ENCODE data around the gene TRIM4. TPM values are rescaled to one million over a fixed set of nuclear protein-coding genes. Genes with fewer than 3 reads are reported as not detected.

TRIM4 gene
- total RNA-seq, 1 experiment from 2014 or later, result 6.9 TPM

- peaks cover 11 to 17% of the 10 kb centered on the region in 2 experiments for H3K4me1 Mint-ChIP-seq
- H3K27me3 Mint-ChIP-seq (ENCODE audit: low read depth), result peaks cover 4% of the 10 kb centered on the region; the same call in 1 of the 2 replicates
- H3K36me3 Mint-ChIP-seq (ENCODE audit: insufficient read depth in 1 of 3, low read depth in 3 of 3), result peaks cover 18 to 42% (median 29%) of the 10 kb centered on the region in 3 experiments
- H2AFZ ChIP-seq (ENCODE audit: low read length), result no peak overlapping the region
- no peak overlapping the region for H3K23ac ChIP-seq (ENCODE audit: insufficient read length, low read depth, low read length)
- no peak overlapping the region for H2AK5ac ChIP-seq (ENCODE audit: insufficient read length, low read length)
- H3K4ac ChIP-seq (ENCODE audit: low read depth, low read length), result no peak overlapping the region
- H2BK12ac ChIP-seq (ENCODE audit: insufficient read length, low read depth, low read length), result no peak overlapping the region
- no peaks in the 10 kb centered on the region for H3K27me3 ChIP-seq (ENCODE audit: insufficient read depth, low read length)
- H3K9ac ChIP-seq (ENCODE audit: extremely low read depth, insufficient read length, low read length), result no peak overlapping the region
- H4K91ac ChIP-seq (ENCODE audit: insufficient read length, low read depth, low read length), result no peak overlapping the region
- TF ChIP-seq CTCF (conservative IDR thresholded peaks at IDR 0.05), result peak; percentile 55
- H2BK5ac ChIP-seq (ENCODE audit: insufficient read length, low read length), result no peak overlapping the region
- no peak overlapping the region for H3K14ac ChIP-seq (ENCODE audit: insufficient read depth, low read length)
- H3K4me1 ChIP-seq (ENCODE audit: insufficient read depth, low read length), result peaks cover 6% of the 10 kb centered on the region; the same call in 1 of the 2 replicates
- H3K79me2 ChIP-seq (ENCODE audit: insufficient read depth, low read length), result no peaks in the 10 kb centered on the region
- WGBS (ENCODE audit: extremely low coverage, insufficient read length, low lambda C conversion rate), result no CpG with 5 or more reads among the region's 3 CpGs
- H4K8ac ChIP-seq (replicated peaks; ENCODE audit: insufficient read length, low read depth, low read length), result no peak overlapping the region
- no peaks in the 10 kb centered on the region for H3K9me3 ChIP-seq (ENCODE audit: control insufficient read depth, low read depth, low read length)
- H2BK120ac ChIP-seq (ENCODE audit: low read depth, low read length, poor library complexity, severe bottlenecking), result no peak overlapping the region
- no peak overlapping the region for H3T11ph ChIP-seq (ENCODE audit: low read length)
- DNase-seq, result no peak
- H2BK15ac ChIP-seq (ENCODE audit: low read depth, low read length), result no peak overlapping the region
- H3K9me3 Mint-ChIP-seq, result peaks cover 36 to 42% of the 10 kb centered on the region in 2 experiments
- H3K56ac ChIP-seq (ENCODE audit: insufficient read length, low read depth, low read length), result no peak overlapping the region
- no peaks in the 10 kb centered on the region for H3K79me1 ChIP-seq (ENCODE audit: insufficient read depth, low read depth, low read length, poor library complexity, severe bottlenecking)
- H3K27ac ChIP-seq (ENCODE audit: insufficient read length, low read depth, low read length), result no peak overlapping the region
- no peak overlapping the region for H2BK20ac ChIP-seq (ENCODE audit: low read depth, low read length, poor library complexity, severe bottlenecking)
- H4K20me1 ChIP-seq (ENCODE audit: control insufficient read depth, insufficient read depth, insufficient read length), result no peaks in the 10 kb centered on the region
- no peaks in the 10 kb centered on the region for H3K23me2 ChIP-seq (ENCODE audit: insufficient read length, low read depth, low read length, poor library complexity, severe bottlenecking)
- H4K5ac ChIP-seq (ENCODE audit: insufficient read length, low read depth, low read length), result no peak overlapping the region
- H3K18ac ChIP-seq (ENCODE audit: insufficient read length, low read depth, low read length), result no peak overlapping the region
- H3K27ac Mint-ChIP-seq, result no peak overlapping the region; a peak in 1 of 7 replicates
- no peak overlapping the region for H3K4me3 Mint-ChIP-seq
- H3K4me2 ChIP-seq (ENCODE audit: insufficient read depth, insufficient read length, low read length), result no peak overlapping the region
These were observed 30.4 kb upstream of the TRIM4 start for GRCh38 chr7:99949645-99950228.
